NCI-H2171 treated with DMSO at 0.1 percent for 48 hours (cell line): ENCODE measurements around the gene COL1A2.

Experiments
- DNase-seq: peaks from one replicate; lab custom pipeline; 2025; lab: John Stamatoyannopoulos, UW

Gene COL1A2

DNA sequence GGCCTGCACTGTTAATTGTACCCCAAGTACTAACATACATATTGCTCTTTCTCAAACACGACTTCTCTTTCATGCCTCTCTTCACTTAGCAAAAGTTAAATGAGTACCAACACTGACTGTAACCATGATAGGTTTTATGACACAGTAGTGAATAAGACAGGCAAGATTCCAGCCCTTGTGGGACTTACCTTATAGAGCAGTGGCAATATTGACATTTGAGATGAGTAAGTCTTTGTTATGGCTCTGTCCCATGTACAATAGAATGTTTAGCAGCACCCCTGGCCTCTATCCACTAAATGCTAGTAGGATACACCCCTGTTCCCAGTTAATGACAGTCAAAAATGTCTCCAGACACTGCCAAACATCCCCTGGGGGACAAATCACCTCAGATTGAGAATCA, 11.9 kb upstream of the COL1A2 start:
- no peak for DNase-seq

DNA sequence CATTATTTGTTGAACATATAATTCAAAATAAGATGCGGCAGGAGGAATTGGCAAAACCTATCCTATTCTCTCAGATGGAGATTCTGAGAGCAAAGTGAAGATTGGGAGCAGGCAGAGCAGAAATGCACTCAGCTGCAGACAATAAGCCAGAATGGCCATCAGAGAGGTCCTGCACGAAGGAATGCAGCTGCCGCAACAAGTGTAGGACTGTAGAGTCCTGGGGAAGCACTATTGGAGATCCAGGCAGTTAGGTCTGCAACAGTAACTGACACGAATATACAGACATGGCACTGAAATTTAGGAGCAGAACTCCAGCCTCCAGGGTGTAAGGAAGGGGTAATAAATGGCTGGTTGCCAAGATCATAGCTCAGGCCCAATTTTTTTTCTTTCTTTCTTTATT, 10.4 kb upstream of the COL1A2 start:
- no peak for DNase-seq

DNA sequence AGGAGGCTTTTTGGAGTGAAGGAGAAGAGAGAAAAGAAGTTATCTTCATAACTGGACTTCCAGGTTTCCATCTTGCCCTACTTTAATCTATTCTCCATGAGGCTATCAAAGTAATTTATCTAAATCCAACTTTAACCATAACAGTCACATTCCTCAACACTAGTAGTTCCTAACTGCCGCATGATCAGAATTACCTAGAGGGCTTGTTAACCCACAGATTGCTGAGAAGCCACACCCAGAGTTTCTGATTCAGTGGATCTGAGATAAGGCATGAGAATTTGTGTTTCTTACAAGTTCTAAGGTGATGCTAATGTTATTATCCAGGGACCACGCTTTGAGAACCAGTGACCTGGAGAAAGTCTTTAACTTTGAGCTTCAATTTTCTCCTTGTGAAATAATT, 8.3 kb upstream of the COL1A2 start:
- no peak for DNase-seq

DNA sequence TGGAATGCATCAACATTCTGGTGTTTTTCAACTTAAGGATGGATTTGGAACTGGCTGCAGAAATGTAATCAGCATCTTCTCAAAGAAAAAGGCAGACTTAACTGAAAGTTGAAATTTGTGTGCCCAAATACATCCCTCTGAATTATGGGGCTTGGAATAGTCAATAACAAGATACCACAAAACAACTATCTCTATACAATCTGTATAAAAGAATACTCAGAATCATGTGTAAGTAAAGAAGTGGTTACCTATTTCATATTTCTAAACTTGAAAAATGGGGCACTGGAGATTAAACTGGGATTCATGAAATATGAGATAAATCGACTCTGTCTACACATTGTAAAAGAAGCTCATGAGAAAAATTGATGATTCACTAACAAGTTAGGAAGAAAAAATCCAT, 6.2 kb upstream of the COL1A2 start:
- no peak for DNase-seq

DNA sequence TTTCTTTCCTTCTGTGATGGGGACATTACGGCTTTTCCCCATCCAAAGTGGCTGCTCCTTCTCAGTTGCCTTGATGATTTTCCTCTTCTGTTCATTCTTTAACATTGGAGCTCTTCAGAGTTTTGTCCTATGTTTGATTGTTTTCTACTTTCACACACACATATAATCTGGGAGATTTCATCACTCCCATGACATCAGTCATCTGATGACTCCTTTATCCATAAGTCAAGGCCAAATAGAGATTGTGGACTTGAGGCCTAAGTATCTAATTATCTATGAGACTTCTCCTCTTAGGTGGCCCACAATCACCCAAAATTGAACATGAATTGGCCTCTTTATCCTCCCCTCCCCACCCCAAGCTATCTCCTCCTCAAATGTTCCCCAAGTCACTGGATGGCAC, 5.3 kb upstream of the COL1A2 start:
- DNase-seq, result no peak

DNA sequence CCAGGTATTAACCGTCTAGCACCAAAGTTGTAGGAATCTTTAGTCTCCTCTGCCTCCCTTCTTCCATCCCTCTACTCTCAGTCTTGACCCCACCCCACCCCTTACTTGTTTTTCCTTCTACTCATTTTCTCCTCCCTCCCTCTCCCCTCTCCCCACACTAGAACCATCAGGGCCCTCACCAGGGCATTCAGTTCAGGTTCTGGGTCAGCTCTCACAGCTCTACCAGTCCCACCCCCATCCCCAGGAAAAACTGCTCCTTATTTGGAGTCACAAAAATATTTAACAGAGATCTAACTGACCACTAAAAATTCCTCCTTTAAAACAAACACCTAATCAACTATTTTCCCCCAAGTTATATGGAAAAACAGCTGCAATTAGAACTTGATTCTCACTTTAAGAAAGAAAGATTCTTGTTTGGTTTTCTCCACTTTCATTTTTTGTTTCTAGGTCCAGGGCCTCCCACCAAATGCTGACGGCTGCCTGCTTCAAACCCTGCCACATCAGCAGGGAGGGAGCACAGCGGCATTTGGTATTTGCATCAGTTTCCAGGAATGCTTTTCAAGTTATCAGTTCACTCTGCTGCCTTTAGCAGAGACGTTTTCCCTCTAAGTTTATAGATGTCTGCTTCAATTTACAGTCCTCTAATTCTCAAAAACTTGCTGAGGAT, 2.8 kb upstream of the COL1A2 start:
- DNase-seq, result no peak

DNA sequence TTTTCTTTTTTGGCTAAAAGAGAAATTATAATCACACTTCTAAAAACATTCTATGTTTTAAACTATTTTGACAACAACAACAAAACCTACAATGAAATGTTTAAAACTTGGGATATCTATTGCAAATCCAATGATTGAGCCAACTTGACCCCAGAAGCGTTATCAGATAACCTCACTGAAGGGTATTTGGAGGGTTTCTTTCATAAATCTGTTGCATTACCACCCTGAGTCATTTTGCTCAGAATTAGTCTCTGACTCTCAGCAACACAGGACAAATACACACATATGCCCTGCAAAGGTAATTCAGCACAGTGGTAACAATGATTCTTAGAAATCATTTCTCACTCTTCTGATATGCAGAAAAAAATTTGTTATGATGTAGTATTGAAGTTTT, 2.3 kb upstream of the COL1A2 start:
- DNase-seq, result no peak

DNA sequence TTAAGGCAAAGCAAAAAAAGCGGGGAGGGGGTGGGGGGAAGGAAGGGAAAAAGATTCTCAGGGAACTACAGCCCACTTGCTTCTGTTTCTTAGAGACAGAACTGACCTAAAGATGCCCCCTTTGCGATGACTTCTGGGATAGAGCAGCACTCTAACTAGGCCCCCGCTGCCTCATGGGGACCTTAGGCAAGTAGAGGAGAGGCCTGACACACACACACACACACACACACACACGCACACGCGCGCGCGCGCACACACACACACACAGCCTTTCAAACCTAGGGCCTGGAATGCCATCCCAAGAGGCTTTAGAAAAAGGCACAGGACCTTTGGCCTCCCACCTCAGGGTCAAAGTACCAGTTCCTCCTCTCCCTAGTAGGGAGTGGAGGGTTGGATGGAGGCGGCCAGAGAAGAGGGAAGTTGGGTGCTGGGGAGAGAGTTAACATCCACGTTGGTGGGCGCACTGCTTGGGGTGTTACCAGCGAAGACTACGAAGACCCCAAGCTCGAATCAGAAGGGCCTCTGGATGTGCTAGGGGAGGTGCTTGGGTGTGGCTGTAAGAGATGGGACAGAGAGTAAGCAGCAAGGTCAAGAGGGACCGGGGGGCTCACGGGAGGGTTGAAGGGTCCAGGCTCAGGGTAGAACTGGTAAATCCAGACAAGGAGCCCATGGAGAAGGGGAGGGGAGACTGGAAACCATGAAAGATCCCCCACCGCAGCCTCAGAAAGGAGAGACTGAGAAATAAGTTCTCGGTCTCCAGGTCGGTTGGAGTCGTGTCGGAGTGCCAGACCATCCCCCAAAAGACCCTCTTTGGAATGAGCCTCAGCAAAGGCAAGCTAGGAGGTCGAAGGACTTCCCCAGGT, 1.2 kb upstream of the COL1A2 start:
- DNase-seq, result no peak

DNA sequence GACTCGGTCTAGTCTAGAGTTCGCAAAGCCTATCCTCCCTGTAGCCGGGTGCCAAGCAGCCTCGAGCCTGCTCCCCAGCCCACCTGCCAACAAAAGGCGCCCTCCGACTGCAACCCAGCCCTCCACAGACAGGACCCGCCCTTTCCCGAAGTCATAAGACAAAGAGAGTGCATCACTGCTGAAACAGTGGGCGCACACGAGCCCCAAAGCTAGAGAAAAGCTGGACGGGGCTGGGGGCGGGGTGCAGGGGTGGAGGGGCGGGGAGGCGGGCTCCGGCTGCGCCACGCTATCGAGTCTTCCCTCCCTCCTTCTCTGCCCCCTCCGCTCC, 622 bp upstream of the COL1A2 start:
- no peak for DNase-seq

DNA sequence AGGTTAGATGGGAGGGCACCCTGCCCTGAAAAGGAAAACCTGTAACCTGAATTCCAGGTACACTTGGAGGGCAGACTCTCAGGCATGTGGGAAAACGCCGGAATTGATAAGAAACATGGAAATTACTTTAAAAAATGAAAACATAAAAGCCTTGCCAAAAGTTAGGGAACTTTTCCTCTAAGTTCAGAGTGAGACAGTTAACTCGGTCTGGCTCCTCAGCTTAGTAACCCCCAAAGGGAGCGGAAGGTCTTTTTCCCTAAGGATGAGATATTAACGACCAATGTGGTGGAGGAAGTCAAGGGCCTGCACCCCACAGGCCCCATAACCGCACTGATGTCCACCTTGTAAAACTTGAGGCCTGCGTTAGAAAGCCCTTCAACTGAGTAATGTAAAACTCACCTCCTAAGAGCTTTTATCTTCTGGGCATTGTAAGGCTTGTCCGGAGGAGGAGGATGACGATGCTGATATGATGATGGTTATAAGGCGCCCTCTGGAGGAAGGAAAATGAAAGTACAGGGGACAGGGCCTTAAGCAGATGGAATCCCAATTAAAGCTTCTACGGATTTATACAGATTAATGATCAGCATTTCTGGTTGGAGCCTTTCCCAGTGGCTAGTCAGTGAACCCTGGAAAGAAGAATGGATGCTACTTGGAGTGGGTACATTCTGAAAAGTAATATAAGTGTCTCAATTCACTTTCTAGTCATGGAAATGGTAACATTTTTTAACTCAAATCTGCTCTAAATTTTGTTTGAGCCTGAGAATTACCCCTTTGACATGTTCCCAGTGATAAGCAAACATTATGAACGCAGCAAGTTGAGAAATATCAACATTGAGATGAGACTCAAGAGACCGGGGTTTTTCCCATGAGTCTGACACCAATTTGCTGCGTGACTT, 694 bp downstream of the COL1A2 start:
- DNase-seq, result peak; percentile 26

DNA sequence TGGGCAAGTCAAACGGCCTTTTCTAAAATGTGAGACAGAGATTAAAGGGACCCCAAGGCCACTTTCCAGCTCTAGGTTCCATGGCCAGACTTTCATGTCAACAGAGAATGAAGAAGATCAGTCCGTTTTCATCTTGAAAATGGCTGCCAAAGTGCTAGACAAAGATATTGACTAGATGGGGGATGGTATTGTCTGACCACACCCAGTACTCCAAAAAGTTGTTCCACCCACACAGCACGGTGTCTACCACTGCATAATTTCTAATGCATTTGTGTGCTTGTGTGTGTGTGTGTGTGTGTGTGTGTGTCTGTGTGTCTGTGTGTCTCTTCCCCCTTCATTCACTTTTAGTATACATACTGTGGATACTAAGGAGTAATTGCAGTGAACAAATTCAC, 1.3 kb downstream of the COL1A2 start:
- DNase-seq, result no peak

DNA sequence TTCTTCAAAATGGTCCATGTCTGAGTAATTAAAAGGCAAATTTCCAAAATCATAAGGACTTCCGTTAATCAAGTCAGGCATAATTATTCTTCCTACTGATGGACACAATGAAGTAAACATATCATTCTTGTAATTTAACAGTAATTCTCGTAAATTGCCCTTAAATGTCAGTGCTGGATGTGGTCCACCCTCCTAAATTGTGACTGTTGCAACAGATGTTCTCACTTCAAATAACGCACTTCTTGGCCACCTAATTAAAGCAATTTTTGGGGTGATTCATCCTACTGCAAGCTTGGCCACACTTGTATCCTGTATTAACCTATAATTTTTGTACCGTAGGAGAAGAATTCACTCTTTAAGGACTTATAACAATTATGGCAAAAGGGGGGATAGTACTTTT, 1.9 kb downstream of the COL1A2 start:
- no peak for DNase-seq

DNA sequence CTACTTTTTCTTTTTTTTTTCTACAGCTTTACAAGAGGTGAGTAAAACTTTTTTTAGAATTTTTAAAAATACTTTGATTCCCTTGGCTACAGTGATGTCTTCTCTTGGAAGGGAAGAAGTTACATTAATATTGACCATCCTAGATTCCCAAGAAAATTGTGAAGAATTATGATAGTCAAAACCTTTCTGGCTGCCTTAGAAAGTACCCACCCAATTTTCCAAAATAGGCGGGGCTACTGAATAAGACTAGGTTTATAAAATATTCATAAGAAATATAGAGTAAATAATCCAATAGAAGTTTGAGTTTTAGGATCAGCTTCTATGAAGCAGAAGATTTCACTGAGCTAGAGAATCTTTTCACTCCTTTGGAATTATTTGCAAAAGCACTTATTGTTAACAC, 3.0 kb downstream of the COL1A2 start:
- DNase-seq, result no peak

DNA sequence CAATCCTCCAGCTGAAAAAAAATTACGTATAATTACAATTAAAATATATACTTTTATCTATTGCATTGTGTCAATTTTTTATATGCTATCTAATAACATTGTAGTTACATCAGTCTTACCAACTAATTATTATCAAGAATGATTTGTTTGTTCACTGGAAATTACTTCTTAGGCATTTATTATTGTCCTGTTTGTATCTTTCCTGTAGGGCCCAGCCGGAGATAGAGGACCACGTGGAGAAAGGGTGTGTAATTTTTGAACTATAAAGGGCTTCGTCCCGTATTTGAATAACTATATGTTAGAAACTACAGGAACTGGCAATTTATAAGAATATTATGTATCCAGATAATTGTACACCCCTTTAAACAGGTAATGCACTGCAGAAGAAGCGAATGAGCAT, 4.1 kb downstream of the COL1A2 start:
- no peak for DNase-seq

DNA sequence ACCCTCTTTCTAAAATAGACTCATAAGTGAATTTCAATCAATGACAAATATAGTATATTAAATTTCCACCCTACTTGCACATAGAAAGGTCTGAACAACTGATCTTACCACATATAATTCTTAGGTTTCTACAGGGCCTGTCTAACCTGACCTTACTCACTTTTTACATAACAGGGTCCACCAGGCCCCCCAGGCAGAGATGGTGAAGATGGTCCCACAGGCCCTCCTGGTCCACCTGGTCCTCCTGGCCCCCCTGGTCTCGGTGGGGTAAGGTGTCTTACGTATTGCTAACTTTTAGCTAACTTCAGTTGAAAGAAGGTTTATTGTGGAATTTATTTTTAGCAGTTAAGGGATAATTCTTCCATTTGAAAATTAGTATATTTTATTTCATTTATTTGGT, 5.3 kb downstream of the COL1A2 start:
- no peak for DNase-seq

DNA sequence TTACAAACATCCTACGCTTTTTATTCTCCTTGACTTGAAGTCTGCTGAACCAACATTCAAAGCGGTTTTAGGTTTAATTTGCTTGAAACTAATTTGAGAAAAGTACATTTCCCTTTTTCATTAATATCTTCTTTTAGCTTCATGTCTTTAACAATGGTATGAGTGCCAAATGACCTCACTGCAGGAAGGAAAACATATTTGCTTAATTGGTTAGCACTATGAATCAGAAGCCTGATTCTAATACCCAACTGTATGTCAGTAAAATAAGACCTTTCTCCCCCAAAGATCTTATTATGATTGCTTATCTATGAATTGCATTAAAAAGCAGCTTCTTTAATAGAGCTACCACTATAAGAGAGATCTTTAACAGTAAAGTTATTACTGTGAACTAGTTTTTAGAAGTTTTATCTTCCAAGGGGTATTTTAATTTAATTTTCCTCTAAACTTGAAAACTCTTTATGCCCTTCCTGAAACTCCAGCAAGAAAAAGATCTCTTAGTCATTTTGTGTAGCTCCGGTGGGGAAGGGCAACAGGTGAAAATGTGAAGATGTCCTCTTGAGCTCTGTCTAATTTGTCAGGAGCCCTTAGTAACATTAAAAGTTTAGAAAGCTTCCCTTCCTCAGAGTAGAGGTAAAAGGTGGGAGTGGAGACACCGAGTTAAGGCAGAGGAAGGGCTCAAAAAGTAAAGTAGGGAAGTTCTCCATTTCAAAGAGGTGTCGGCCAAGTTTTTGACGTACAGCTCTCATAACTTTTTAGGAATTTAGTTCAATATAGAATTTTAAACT, 6.1 kb downstream of the COL1A2 start:
- no peak for DNase-seq

DNA sequence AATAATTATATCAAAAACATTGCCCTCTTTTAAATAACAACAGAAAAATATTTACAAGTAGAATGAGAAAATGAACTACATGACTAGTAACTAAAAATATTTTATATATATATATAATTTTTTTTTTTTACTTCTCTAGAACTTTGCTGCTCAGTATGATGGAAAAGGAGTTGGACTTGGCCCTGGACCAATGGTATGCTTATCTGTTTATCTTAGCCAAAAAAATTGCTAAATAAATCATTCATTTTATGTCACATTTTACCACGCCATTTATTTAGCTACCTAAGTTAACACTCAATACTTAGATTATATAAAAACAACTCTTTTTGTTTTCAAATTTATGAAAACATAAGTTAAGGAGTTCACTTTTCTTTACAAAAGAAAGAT, 6.7 kb downstream of the COL1A2 start:
- DNase-seq, result no peak

DNA sequence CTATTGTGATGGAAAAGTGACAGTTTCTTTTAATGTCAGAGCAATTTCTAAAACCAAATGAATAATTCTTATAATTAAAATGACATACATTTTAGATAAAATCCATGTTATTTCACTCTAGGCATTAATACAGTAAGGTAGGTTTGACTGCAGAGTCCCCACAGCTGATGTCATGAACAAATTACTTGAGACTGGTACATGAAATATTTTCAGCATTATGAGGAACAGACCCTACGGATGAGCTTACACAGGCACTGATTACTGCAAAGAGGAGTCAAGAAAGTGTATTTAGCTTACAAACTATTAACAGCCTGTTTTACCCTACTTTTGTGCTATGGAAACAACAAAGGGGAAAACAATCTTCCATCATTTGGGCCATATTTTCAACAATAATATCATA, 8.9 kb downstream of the COL1A2 start:
- DNase-seq, result no peak

DNA sequence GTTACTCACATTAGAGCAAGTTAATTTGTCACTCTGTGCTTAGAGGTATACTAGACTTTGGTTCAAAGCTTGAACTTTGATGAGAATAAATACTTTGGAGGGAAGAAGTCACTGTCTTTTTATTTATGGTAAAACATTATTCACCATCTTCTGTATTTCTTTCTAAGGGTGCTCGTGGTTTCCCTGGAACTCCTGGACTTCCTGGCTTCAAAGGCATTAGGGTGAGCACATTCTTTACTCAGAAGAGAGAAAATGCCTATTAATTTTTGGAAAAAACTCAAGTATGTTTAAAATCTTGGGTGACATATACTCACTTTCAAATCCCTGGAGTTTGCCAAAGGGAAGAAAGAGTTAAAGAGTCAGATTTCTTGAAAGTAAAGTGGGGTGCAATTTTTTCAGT, 10.8 kb downstream of the COL1A2 start:
- DNase-seq, result no peak

DNA sequence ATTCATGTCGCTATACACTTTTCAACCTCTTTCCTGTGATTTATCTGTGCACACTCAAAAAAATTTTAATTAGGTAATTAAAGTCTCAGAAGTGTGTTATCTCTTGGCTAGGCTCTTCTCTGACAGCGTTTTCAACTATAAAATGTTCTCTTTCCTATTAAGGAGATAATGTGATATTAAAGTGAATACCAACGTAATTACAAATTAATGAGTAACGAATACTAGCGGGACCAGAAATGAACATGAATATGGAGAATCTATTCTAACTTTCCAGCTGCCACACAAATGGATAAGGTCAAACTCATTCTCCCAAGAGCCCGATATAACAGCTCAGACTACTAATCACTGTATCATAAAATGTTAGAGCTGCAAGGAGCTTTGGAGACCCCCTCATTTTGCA, 12.0 kb downstream of the COL1A2 start:
- no peak for DNase-seq

DNA sequence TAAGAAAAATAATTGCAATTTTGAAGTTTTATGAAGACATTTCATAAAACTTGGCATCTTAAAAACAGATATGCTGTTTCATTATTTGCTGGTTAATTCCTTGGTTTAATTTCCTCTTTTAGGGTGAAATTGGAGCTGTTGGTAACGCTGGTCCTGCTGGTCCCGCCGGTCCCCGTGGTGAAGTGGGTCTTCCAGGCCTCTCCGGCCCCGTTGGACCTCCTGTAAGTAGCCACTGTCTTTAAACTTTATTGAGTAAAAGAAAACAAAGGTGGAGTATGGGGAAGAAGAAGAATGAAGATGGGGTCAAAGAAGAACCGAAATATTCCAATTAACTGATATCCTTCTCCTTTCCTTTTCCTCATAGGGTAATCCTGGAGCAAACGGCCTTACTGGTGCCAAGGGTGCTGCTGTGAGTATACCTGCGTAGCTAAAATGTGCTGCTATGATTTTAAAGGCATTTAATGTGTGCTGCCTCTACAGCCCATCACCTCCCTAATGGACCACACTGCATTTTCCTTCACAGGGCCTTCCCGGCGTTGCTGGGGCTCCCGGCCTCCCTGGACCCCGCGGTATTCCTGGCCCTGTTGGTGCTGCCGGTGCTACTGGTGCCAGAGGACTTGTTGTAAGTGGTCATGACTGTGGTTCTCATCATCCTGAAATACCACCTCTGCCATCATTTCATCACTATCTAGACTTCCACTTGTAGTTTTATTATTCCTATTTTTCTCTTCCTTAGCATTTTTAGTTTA, 14.7 kb downstream of the COL1A2 start:
- DNase-seq, result no peak
